ENCODE data around the gene GLDC.

DNA sequence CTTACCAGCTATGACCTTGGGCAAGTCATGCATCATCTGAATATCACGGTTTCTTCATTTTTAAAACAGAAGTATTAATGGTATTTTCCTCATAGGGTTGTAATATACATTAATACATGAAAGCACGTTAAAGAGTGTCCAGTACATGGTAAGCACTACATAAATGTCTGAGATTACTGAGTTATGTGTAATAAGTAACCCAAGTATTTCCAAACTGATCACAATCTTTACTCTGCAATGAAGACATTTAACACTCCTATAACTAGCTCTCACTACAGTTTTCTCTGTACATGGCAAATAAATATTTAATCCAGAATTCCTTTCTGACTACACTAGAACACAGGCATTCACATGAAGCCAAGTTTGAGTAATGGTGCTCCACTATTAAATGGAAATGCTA is 4.0 kb downstream of the GLDC start:
- TF ChIP-seq, protein P1, sequence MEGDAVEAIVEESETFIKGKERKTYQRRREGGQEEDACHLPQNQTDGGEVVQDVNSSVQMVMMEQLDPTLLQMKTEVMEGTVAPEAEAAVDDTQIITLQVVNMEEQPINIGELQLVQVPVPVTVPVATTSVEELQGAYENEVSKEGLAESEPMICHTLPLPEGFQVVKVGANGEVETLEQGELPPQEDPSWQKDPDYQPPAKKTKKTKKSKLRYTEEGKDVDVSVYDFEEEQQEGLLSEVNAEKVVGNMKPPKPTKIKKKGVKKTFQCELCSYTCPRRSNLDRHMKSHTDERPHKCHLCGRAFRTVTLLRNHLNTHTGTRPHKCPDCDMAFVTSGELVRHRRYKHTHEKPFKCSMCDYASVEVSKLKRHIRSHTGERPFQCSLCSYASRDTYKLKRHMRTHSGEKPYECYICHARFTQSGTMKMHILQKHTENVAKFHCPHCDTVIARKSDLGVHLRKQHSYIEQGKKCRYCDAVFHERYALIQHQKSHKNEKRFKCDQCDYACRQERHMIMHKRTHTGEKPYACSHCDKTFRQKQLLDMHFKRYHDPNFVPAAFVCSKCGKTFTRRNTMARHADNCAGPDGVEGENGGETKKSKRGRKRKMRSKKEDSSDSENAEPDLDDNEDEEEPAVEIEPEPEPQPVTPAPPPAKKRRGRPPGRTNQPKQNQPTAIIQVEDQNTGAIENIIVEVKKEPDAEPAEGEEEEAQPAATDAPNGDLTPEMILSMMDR (IDR thresholded peaks at IDR 0.05): no peak
- no peak for TF ChIP-seq EP300 (IDR thresholded peaks at IDR 0.05)
- TF ChIP-seq POLR2A (IDR thresholded peaks at IDR 0.05): no peak

All from tibial nerve (tissue), 4 donors.